Measurements from ENCODE around the gene FARS2.

The FARS2 gene

GRCh38 chr6:5536644-5537043, 275.3 kb downstream of the FARS2 start:
- TF ChIP-seq POLR2A (IDR thresholded peaks at IDR 0.05; ENCODE audit: extremely low read depth, insufficient read length) (no peak), MYC (IDR thresholded peaks at IDR 0.05; ENCODE audit: low read depth, low read length) (no peak), CTCF (IDR thresholded peaks at IDR 0.05; ENCODE audit: low read depth, low read length) (no peak), MAX (IDR thresholded peaks at IDR 0.05; ENCODE audit: low read depth, low read length) (no peak)
- DNase-seq (ENCODE audit: low read depth) = no peak
- H3K4me3 ChIP-seq (ENCODE audit: low read depth, low read length) = no peak overlapping the region

- no peak for TF ChIP-seq POLR2A (IDR thresholded peaks at IDR 0.05; ENCODE audit: extremely low read depth, insufficient read length)
- no peak for TF ChIP-seq CTCF (IDR thresholded peaks at IDR 0.05; ENCODE audit: low read depth, low read length)
- no peak for TF ChIP-seq MYC (IDR thresholded peaks at IDR 0.05; ENCODE audit: low read depth, low read length)
- H3K4me3 ChIP-seq (ENCODE audit: low read depth, low read length) = no peak overlapping the region
- DNase-seq (ENCODE audit: low read depth) = no peak
Observed at GRCh38 chr6:5537132-5537531, 275.8 kb downstream of the FARS2 start.

- DNase-seq (ENCODE audit: low read depth) = no peak
- H3K4me3 ChIP-seq (ENCODE audit: low read depth, low read length) = no peak overlapping the region
- no peak for TF ChIP-seq MYC (IDR thresholded peaks at IDR 0.05; ENCODE audit: low read depth, low read length)
- no peak for TF ChIP-seq CTCF (IDR thresholded peaks at IDR 0.05; ENCODE audit: low read depth, low read length)
- TF ChIP-seq MAX (IDR thresholded peaks at IDR 0.05; ENCODE audit: low read depth, low read length) = no peak
- no peak for TF ChIP-seq POLR2A (IDR thresholded peaks at IDR 0.05; ENCODE audit: extremely low read depth, insufficient read length)
Observed at GRCh38 chr6:5537967-5538366, 276.7 kb downstream of the FARS2 start.

- TF ChIP-seq POLR2A (IDR thresholded peaks at IDR 0.05; ENCODE audit: extremely low read depth, insufficient read length) = no peak
- no peak for TF ChIP-seq MAX (IDR thresholded peaks at IDR 0.05; ENCODE audit: low read depth, low read length)
- TF ChIP-seq MYC (IDR thresholded peaks at IDR 0.05; ENCODE audit: low read depth, low read length) = no peak
- no peak for TF ChIP-seq CTCF (IDR thresholded peaks at IDR 0.05; ENCODE audit: low read depth, low read length)
- DNase-seq (ENCODE audit: low read depth) = no peak
- no peak overlapping the region for H3K4me3 ChIP-seq (ENCODE audit: low read depth, low read length)
Observed at GRCh38 chr6:5540370-5540769, 279.1 kb downstream of the FARS2 start.

GRCh38 chr6:5541025-5541424, 279.7 kb downstream of the FARS2 start:
- no peak overlapping the region for H3K4me3 ChIP-seq (ENCODE audit: low read depth, low read length)
- TF ChIP-seq MYC (IDR thresholded peaks at IDR 0.05; ENCODE audit: low read depth, low read length) (no peak), CTCF (IDR thresholded peaks at IDR 0.05; ENCODE audit: low read depth, low read length) (no peak)
- no peak for DNase-seq (ENCODE audit: low read depth)

- no peak for TF ChIP-seq MAX (IDR thresholded peaks at IDR 0.05; ENCODE audit: low read depth, low read length)
- TF ChIP-seq POLR2A (IDR thresholded peaks at IDR 0.05; ENCODE audit: extremely low read depth, insufficient read length) = no peak
- no peak for TF ChIP-seq MYC (IDR thresholded peaks at IDR 0.05; ENCODE audit: low read depth, low read length)
- TF ChIP-seq CTCF (IDR thresholded peaks at IDR 0.05; ENCODE audit: low read depth, low read length) = no peak
- no peak for DNase-seq (ENCODE audit: low read depth)
- no peak overlapping the region for H3K4me3 ChIP-seq (ENCODE audit: low read depth, low read length)
Observed at GRCh38 chr6:5541751-5542432, 280.6 kb downstream of the FARS2 start.

All from NB4 (cell line).